Vagina (tissue), 2 donors: ENCODE measurements around the gene YTHDC1.

Experiments
- CTCF ChIP-seq, 3 experiments: fragments of 450-650 bp in 2 of 3; fragments of 200-600 bp in 1 of 3; sonication (generic) in 1 of 3; IDR thresholded peaks; one replicate each; pipeline ENCODE4 v1.5.1; 2017 to 2019; ENCODE audit warnings: antibody characterized with exemption in 3 of 3, mild to moderate bottlenecking in 2 of 3, moderate library complexity in 2 of 3
- POLR2A ChIP-seq, 2 donors: fragments of 450-650 bp; IDR thresholded peaks; one replicate each; pipeline ENCODE4 v1.6.1; 2017; ENCODE audit warnings: antibody characterized with exemption in 2 of 2, mild to moderate bottlenecking in 2 of 2, moderate library complexity in 2 of 2

GRCh38 chr4:68378226-68378625, 28.3 kb upstream of the YTHDC1 start:
- TF ChIP-seq POLR2A (IDR thresholded peaks at IDR 0.05), result no peak
- TF ChIP-seq CTCF (IDR thresholded peaks at IDR 0.05), result no peak
